KBM-7 (cell line): ENCODE data around the gene CFAP97D2.
"Not testable (repeated sequence)": the region's sequence is repeated elsewhere in the genome, so short reads cannot be mapped to it uniquely, and the experiment has no call there.

Source experiments
- DNase-seq: peaks from one replicate; pipeline ENCODE4 v3.0.0-alpha.2; 2015
- in situ Hi-C: fragments of 300-500 bp; cut with MboI; formaldehyde crosslinking; loops from 2 replicates; pipeline ENCODE4 v1.14.3; 2020; ENCODE audit warnings: low sequenced_read_pairs, low pct_unique_long_range_greater_than_20kb, mixed read lengths

Gene CFAP97D2

GRCh38 chr13:114257014-114257413 is 78.0 kb downstream of the CFAP97D2 start:
- DNase-seq: no peak
- in situ Hi-C loops: no loop called here

- in situ Hi-C loops: no loop called here
These were observed 79.5 kb downstream of the CFAP97D2 start for GRCh38 chr13:114258589-114258988.

GRCh38 chr13:114259374-114259773 is 80.3 kb downstream of the CFAP97D2 start:
- no peak for DNase-seq
- in situ Hi-C loops: no loop called here

More at GRCh38 chr13:114258589-114258988, 79.5 kb downstream of the CFAP97D2 start:
- DNase-seq: no peak

GRCh38 chr13:114259974-114260373 is 80.9 kb downstream of the CFAP97D2 start:
- in situ Hi-C loops: no loop called here
- no peak for DNase-seq

- in situ Hi-C loops: no loop called here
- peak; percentile 16 for DNase-seq
These were observed 81.8 kb downstream of the CFAP97D2 start for GRCh38 chr13:114260814-114261213.

- no peak for DNase-seq
- in situ Hi-C loops: no loop called here
These were observed 82.4 kb downstream of the CFAP97D2 start for GRCh38 chr13:114261328-114261965.

- in situ Hi-C loops: no loop called here
- peak; percentile 68 for DNase-seq
These were observed 84.5 kb downstream of the CFAP97D2 start for GRCh38 chr13:114263578-114263977.

GRCh38 chr13:114264313-114264712 is 85.3 kb downstream of the CFAP97D2 start:
- in situ Hi-C loops, DNase-seq: not testable (repeated sequence)

GRCh38 chr13:114264886-114265611 is 86.0 kb downstream of the CFAP97D2 start:
- in situ Hi-C loops: no loop called here
- no peak for DNase-seq

GRCh38 chr13:114266241-114266640 is 87.2 kb downstream of the CFAP97D2 start:
- in situ Hi-C loops: no loop called here
- DNase-seq: no peak

- in situ Hi-C loops: no loop called here
- no peak for DNase-seq
These were observed 89.6 kb downstream of the CFAP97D2 start for GRCh38 chr13:114268344-114269280.

GRCh38 chr13:114269281-114269770 is 90.3 kb downstream of the CFAP97D2 start:
- DNase-seq: no peak
- in situ Hi-C loops: no loop called here
